HEK293 (cell line): ENCODE results near the gene PARD3B.

Source experiments
- CTCF ChIA-PET: fragments of 350-600 bp; formaldehyde crosslinking; extraction: SDS; loops from one replicate; lab custom pipeline; 2021; ENCODE audit warnings: antibody characterized with exemption; lab: Yijun Ruan, JAX
- POLR2A ChIA-PET: fragments of 300-600 bp; formaldehyde crosslinking; extraction: SDS; loops from one replicate; lab custom pipeline; 2020; ENCODE audit warnings: antibody characterized with exemption, inconsistent platforms; lab: Yijun Ruan, JAX
- H3K27ac ChIP-seq: fragments of 200-500 bp; sonication (Bioruptor generic); 2 replicates; pipeline ENCODE4 v1.5.1; 2014; ENCODE audit warnings: low read depth, low read length, control low read depth, inconsistent platforms; ENCODE audit errors: extremely low read depth
- H3K36me3 ChIP-seq, 2 experiments: fragments of 200-500 bp in 1 of 2; sonication (Bioruptor generic) in 1 of 2; 1 replicate in 1 of 2; 2 replicates in 1 of 2; pipeline ENCODE4 v1.5.1; 2014 to 2017; ENCODE audit warnings: inconsistent platforms in 2 of 2, low read length in 2 of 2; ENCODE audit not compliant: control insufficient read depth in 2 of 2, insufficient read depth in 1 of 2
- H3K4me1 ChIP-seq: fragments of 200-500 bp; sonication (Bioruptor generic); 2 replicates; pipeline ENCODE4 v1.5.1; 2014; ENCODE audit warnings: mild to moderate bottlenecking, low read length, inconsistent platforms; ENCODE audit not compliant: control insufficient read depth, insufficient read depth
- H3K4me3 ChIP-seq: 2 replicates; pipeline ENCODE4 v1.5.1; 2011; ENCODE audit warnings: low read depth, mild to moderate bottlenecking, control low read depth, low read length, moderate library complexity
- H3K9me3 ChIP-seq: fragments of 200-500 bp; sonication (Bioruptor generic); 2 replicates; pipeline ENCODE4 v1.5.1; 2014; ENCODE audit warnings: low read depth, low read length, inconsistent platforms; ENCODE audit not compliant: control insufficient read depth, insufficient read depth
- AEBP2 ChIP-seq: fragments of 450-650 bp; formaldehyde crosslinking; IDR thresholded peaks from 2 replicates; pipeline ENCODE4 v1.5.1; 2016; ENCODE audit warnings: missing biosample characterization, missing genetic modification characterization, borderline replicate concordance
- GFI1B ChIP-seq: fragments of 450-650 bp; formaldehyde crosslinking; IDR thresholded peaks from 2 replicates; pipeline ENCODE4 v1.5.1; 2016; ENCODE audit warnings: missing biosample characterization, missing genetic modification characterization
- GLIS1 ChIP-seq: fragments of 450-650 bp; formaldehyde crosslinking; IDR thresholded peaks from 2 replicates; pipeline ENCODE4 v1.5.1; 2016; ENCODE audit warnings: missing biosample characterization, missing genetic modification characterization
- KLF16 ChIP-seq: fragments of 450-650 bp; formaldehyde crosslinking; IDR thresholded peaks from 2 replicates; pipeline ENCODE4 v1.5.1; 2017; ENCODE audit warnings: missing biosample characterization, missing genetic modification characterization
- MYNN ChIP-seq: fragments of 450-650 bp; formaldehyde crosslinking; IDR thresholded peaks from 2 replicates; pipeline ENCODE4 v1.5.1; 2016; ENCODE audit warnings: missing biosample characterization, missing genetic modification characterization, borderline replicate concordance
- MZF1 ChIP-seq: fragments of 450-650 bp; formaldehyde crosslinking; IDR thresholded peaks from 2 replicates; pipeline ENCODE4 v1.5.1; 2017; ENCODE audit warnings: missing biosample characterization, missing genetic modification characterization, borderline replicate concordance
- SALL2 ChIP-seq: fragments of 450-650 bp; formaldehyde crosslinking; IDR thresholded peaks from 2 replicates; pipeline ENCODE4 v1.5.0; 2017; ENCODE audit warnings: missing biosample characterization, mild to moderate bottlenecking, missing genetic modification characterization, borderline replicate concordance
- WT1 ChIP-seq: fragments of 450-650 bp; formaldehyde crosslinking; IDR thresholded peaks from 2 replicates; pipeline ENCODE4 v1.5.1; 2016; ENCODE audit warnings: missing biosample characterization, missing genetic modification characterization
- ZBTB8A ChIP-seq: fragments of 450-650 bp; formaldehyde crosslinking; IDR thresholded peaks from 2 replicates; pipeline ENCODE4 v1.5.1; 2016; ENCODE audit warnings: missing biosample characterization, missing genetic modification characterization
- ZFHX2 ChIP-seq: fragments of 450-650 bp; formaldehyde crosslinking; conservative IDR thresholded peaks from 2 replicates; pipeline ENCODE4 v1.5.1; 2016; ENCODE audit warnings: missing biosample characterization, missing genetic modification characterization
- ZNF140 ChIP-seq: fragments of 450-650 bp; formaldehyde crosslinking; IDR thresholded peaks from 2 replicates; pipeline ENCODE4 v1.5.1; 2016; ENCODE audit warnings: missing biosample characterization, missing genetic modification characterization
- ZNF169 ChIP-seq: fragments of 450-650 bp; formaldehyde crosslinking; IDR thresholded peaks from 2 replicates; pipeline ENCODE4 v1.5.1; 2016; ENCODE audit warnings: missing biosample characterization, missing genetic modification characterization
- ZNF221 ChIP-seq: fragments of 450-650 bp; formaldehyde crosslinking; IDR thresholded peaks from 2 replicates; pipeline ENCODE4 v1.5.1; 2017; ENCODE audit warnings: missing biosample characterization, missing genetic modification characterization, borderline replicate concordance
- ZNF223 ChIP-seq: fragments of 450-650 bp; formaldehyde crosslinking; IDR thresholded peaks from 2 replicates; pipeline ENCODE4 v1.5.1; 2016; ENCODE audit warnings: missing biosample characterization, missing genetic modification characterization
- ZNF37A ChIP-seq: fragments of 450-650 bp; IDR thresholded peaks from 2 replicates; pipeline ENCODE4 v1.5.1; 2018; ENCODE audit warnings: missing biosample characterization, missing genetic modification characterization
- ZNF423 ChIP-seq: fragments of 450-650 bp; formaldehyde crosslinking; IDR thresholded peaks from 2 replicates; pipeline ENCODE4 v1.5.1; 2016; ENCODE audit warnings: missing biosample characterization, missing genetic modification characterization
- ZNF473 ChIP-seq: fragments of 450-650 bp; formaldehyde crosslinking; IDR thresholded peaks from 2 replicates; pipeline ENCODE4 v1.5.1; 2017; ENCODE audit warnings: missing biosample characterization, missing genetic modification characterization
- ZNF48 ChIP-seq: fragments of 450-650 bp; formaldehyde crosslinking; IDR thresholded peaks from 2 replicates; pipeline ENCODE4 v1.5.1; 2016; ENCODE audit warnings: missing biosample characterization, missing genetic modification characterization
- ZNF501 ChIP-seq: fragments of 450-650 bp; formaldehyde crosslinking; IDR thresholded peaks from 2 replicates; pipeline ENCODE4 v1.5.1; 2016; ENCODE audit warnings: missing biosample characterization, missing genetic modification characterization
- ZNF548 ChIP-seq: fragments of 450-650 bp; formaldehyde crosslinking; IDR thresholded peaks from 2 replicates; pipeline ENCODE4 v1.5.1; 2016; ENCODE audit warnings: missing biosample characterization, missing genetic modification characterization
- ZNF560 ChIP-seq: fragments of 450-650 bp; formaldehyde crosslinking; IDR thresholded peaks from 2 replicates; pipeline ENCODE4 v1.5.1; 2017; ENCODE audit warnings: missing biosample characterization, missing genetic modification characterization, borderline replicate concordance
- ZNF600 ChIP-seq: fragments of 450-650 bp; formaldehyde crosslinking; IDR thresholded peaks from 2 replicates; pipeline ENCODE4 v1.5.1; 2016; ENCODE audit warnings: missing biosample characterization, missing genetic modification characterization
- ZNF629 ChIP-seq: fragments of 450-650 bp; formaldehyde crosslinking; IDR thresholded peaks from 2 replicates; pipeline ENCODE4 v1.5.1; 2017; ENCODE audit warnings: missing biosample characterization, missing genetic modification characterization
- ZNF654 ChIP-seq: fragments of 450-650 bp; formaldehyde crosslinking; IDR thresholded peaks from 2 replicates; pipeline ENCODE4 v1.5.1; 2016; ENCODE audit warnings: low read depth, missing biosample characterization, missing genetic modification characterization
- ZNF660 ChIP-seq: fragments of 450-650 bp; IDR thresholded peaks from 2 replicates; pipeline ENCODE4 v1.5.1; 2018; ENCODE audit warnings: missing biosample characterization, mild to moderate bottlenecking, missing genetic modification characterization
- ZNF704 ChIP-seq: fragments of 450-650 bp; formaldehyde crosslinking; IDR thresholded peaks from 2 replicates; pipeline ENCODE4 v1.5.1; 2016; ENCODE audit warnings: missing biosample characterization, missing genetic modification characterization
- ZNF768 ChIP-seq: fragments of 450-650 bp; formaldehyde crosslinking; IDR thresholded peaks from 2 replicates; pipeline ENCODE4 v1.5.1; 2018; ENCODE audit warnings: missing biosample characterization, mild to moderate bottlenecking, missing genetic modification characterization
- ZNF791 ChIP-seq: fragments of 450-650 bp; formaldehyde crosslinking; IDR thresholded peaks from 2 replicates; pipeline ENCODE4 v1.5.1; 2016; ENCODE audit warnings: missing biosample characterization, missing genetic modification characterization
- ZSCAN16 ChIP-seq: fragments of 450-650 bp; formaldehyde crosslinking; IDR thresholded peaks from 2 replicates; pipeline ENCODE4 v1.5.1; 2016; ENCODE audit warnings: missing biosample characterization, missing genetic modification characterization

Gene PARD3B

GRCh38 chr2:205465791-205466190 is 920.5 kb downstream of the PARD3B start:
- Histone ChIP-seq H3K4me1 (no peaks in the 10 kb centered on the region), H3K4me3 (no peak overlapping the region)
- TF ChIP-seq ZNF48 (tag by site-specific recombination) (no peak), ZSCAN16 (tag by site-specific recombination) (no peak), MYNN (no peak), AEBP2 (tag by site-specific recombination) (no peak), MZF1 (tag by site-specific recombination) (no peak), ZNF548 (no peak), ZNF37A (tag by site-specific recombination) (no peak), GLIS1 (no peak), ZNF654 (tag by site-specific recombination) (no peak), ZNF169 (tag by site-specific recombination) (no peak), ZNF791 (tag by site-specific recombination) (no peak), ZNF223 (tag by site-specific recombination) (no peak), ZFHX2 (tag by site-specific recombination) (no peak)
- TF ChIP-seq, all 188 proteins: peak for 0
- H3K36me3 ChIP-seq = no peaks in the 10 kb centered on the region
- ChIA-PET CTCF (no interaction called here), POLR2A (no interaction called here)
- H3K9me3 ChIP-seq = no peaks in the 10 kb centered on the region
- H3K27ac ChIP-seq = no peak overlapping the region

- CTCF ChIA-PET = no interaction called here
- H3K9me3 ChIP-seq = no peaks in the 10 kb centered on the region
- TF ChIP-seq KLF16 (no peak), WT1 (tag by site-specific recombination) (no peak), ZNF473 (no peak), ZNF600 (tag by site-specific recombination) (no peak), SALL2 (no peak), GFI1B (tag by site-specific recombination) (no peak), ZNF704 (no peak), ZNF423 (tag by site-specific recombination) (no peak), ZNF501 (no peak), ZNF768 (tag by site-specific recombination) (no peak), ZNF660 (tag by site-specific recombination) (no peak), ZNF140 (tag by site-specific recombination) (no peak), ZBTB8A (tag by site-specific recombination) (no peak), ZNF221 (no peak), ZNF654 (tag by site-specific recombination) (no peak), ZNF560 (tag by site-specific recombination) (no peak), ZNF629 (tag by site-specific recombination) (no peak)
- TF ChIP-seq, all 188 proteins: peak for 0
- Histone ChIP-seq H3K36me3 (no peaks in the 10 kb centered on the region), H3K4me3 (no peak overlapping the region), H3K27ac (no peak overlapping the region), H3K4me1 (no peaks in the 10 kb centered on the region)
- POLR2A ChIA-PET = interaction anchor here (0.7 kb wide), 1 partner anchor 82 kb away, joined by 9 read pairs; no protein-coding TSS in a partner anchor
Observed at GRCh38 chr2:205471776-205472175, 926.5 kb downstream of the PARD3B start.
